Right lobe of liver (tissue), 4 donors: ENCODE results near the gene ARMC2.

Experiments
- CTCF ChIP-seq, 4 donors: fragments of 200-600 bp in 3 of 4; fragments of 450-650 bp in 1 of 4; IDR thresholded peaks; one replicate each; pipeline versions ENCODE4 v1.5.1 to v1.8.0; 2016 to 2022; ENCODE audit warnings: antibody characterized with exemption in 4 of 4, mild to moderate bottlenecking in 2 of 4
- POLR2A ChIP-seq: fragments of 450-650 bp; IDR thresholded peaks from one replicate; pipeline ENCODE4 v1.6.1; 2017; ENCODE audit warnings: antibody characterized with exemption, mild to moderate bottlenecking
- donor health status: DM: no; HTN: no; CAD: no.
- donor health status: DM: no; HTN: no; CAD: no.
- donor health status: DM: no; HTN: yes; CAD: no.

GRCh38 chr6:109002051-109002697, 154.0 kb downstream of the ARMC2 start:
- TF ChIP-seq POLR2A (no peak), CTCF (IDR thresholded peaks at IDR 0.05) (no peak)
